Pancreas (tissue), 10 donors: ENCODE results near the gene WSCD2. TPM values are rescaled to one million over a fixed set of nuclear protein-coding genes. Genes with fewer than 3 reads are reported as not detected.

Experiments used
- ATAC-seq, 4 donors: fragments of 200-7000 bp; cut with Tn5 transposase; one replicate each; pipeline versions ENCODE4 v1.8.0 to v1.9.1; 2020; ENCODE audit warnings: mild to moderate bottlenecking in 4 of 4, moderate library complexity in 4 of 4
- DNase-seq, 6 donors: peaks; one replicate each; pipeline ENCODE4 v3.0.0-alpha.2; 2020
- FAIRE-seq: peaks from 2 replicates; lab custom pipeline; 2012; peaks lifted over from hg19 to GRCh38; lab: Jason Lieb, UNC
- H3K27ac ChIP-seq, 4 donors: fragments of 200-600 bp; sonication (generic); 1 replicate in 3 of 4; 2 replicates in 1 of 4; pipeline versions ENCODE4 v1.5.0 to v1.8.0; 2020
- H3K27me3 ChIP-seq, 4 donors: fragments of 200-600 bp; one replicate each; pipeline ENCODE4 v1.8.0; 2021
- H3K36me3 ChIP-seq, 3 donors: fragments of 200-600 bp; sonication (generic) in 1 of 3; one replicate each; pipeline versions ENCODE4 v1.5.0 to v1.8.0; 2020 to 2021
- H3K4me1 ChIP-seq, 3 donors: fragments of 200-600 bp; one replicate each; pipeline ENCODE4 v1.8.0; 2021
- H3K4me3 ChIP-seq, 4 donors: fragments of 200-600 bp; sonication (generic) in 2 of 4; one replicate each; pipeline versions ENCODE4 v1.5.0 to v1.8.0; 2020 to 2021
- H3K9me3 ChIP-seq, 4 donors: fragments of 200-600 bp; one replicate each; pipeline ENCODE4 v1.8.0; 2021
- whole genome bisulfite sequencing, 2 donors: extraction: QIAGEN DNeasy Blood & Tissue Kit; methylation state at CpG; one replicate each; pipeline ENCODE4 v1.1.7; 2013; 5-methylcytosine and 5-hydroxymethylcytosine counted together
- intact Hi-C, 3 donors: fragments of 100-400 bp; cut with DNase I; formaldehyde crosslinking; loops; one replicate each; pipeline versions ENCODE4 v1.11.1 to v1.14.2; 2022
- polyA plus RNA-seq, 2 donors: library from polyadenylated mRNA; stranded (reverse); fragments of 200-250 nt; gene quantifications; one replicate each; pipeline ENCODE4 v1.2.3, GENCODE V29; 2013
- total RNA-seq, 6 donors: library from RNA; stranded (reverse); fragmentation: NEBNext Ultra II Directional in 4 of 6; extraction: Animal tissue kit (Norgen Biotek cat#: 25700) in 4 of 6; gene quantifications; one replicate each; pipeline versions ENCODE4 v1.2.1 to v1.2.4, GENCODE V29; 2021 to 2023
- TF ChIP-seq, protein P1 (sequence below), 4 donors: fragments of 200-600 bp; sonication (generic) in 3 of 4; IDR thresholded peaks; one replicate each; pipeline versions ENCODE4 v1.5.0 to v1.8.0; 2021; ENCODE audit warnings: antibody characterized with exemption in 4 of 4
- donor health status: healthy with polysubstance abuse.
- donor health status: DM: no; HTN: no; CAD: no; lungs with moderate emphysema.
- donor health status: DM: no; HTN: no; CAD: no.
- donor health status: control.
- donor health status: control.
- donor health status: Bipolar disorder and iron deficiency.
- donor health status: DM: yes; HTN: yes; CAD: no.
- donor health status: DM: no; HTN: no; CAD: no.
- donor health status: DM: no; HTN: no; CAD: no.
- donor health status: DM: yes; HTN: yes; CAD: no.

WSCD2 gene
- total and polyA plus RNA-seq, 8 donors: 0.14 to 5.8 (median 1.1) TPM; not detected in 1

DNA sequence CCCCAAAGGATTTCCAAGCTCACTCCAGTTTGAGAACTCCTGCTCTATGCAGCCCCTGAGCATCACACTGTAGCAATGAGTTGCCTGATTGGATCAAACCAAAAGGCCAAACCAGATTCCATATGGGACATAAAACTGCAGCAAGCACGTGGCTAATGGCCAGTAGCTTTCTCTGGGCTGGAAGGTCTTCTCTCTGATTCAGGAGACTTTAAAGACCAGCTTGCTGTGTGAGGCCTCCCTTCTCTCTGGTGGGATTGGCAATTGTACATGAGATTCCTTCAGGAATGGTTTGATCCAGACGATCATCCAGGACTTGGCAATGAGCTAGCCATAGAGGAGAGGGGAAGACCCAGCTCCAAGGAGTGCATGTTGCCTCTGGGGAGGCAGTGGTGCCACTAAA lies 50.2 kb downstream of the WSCD2 start:
- DNase-seq: no peak
- H3K27ac ChIP-seq: no peak overlapping the region
- WGBS, 2 donors: 42 to 53% methylated on average over 2 of the region's 2 CpGs
- no peak for ATAC-seq
- TF ChIP-seq, protein P1, sequence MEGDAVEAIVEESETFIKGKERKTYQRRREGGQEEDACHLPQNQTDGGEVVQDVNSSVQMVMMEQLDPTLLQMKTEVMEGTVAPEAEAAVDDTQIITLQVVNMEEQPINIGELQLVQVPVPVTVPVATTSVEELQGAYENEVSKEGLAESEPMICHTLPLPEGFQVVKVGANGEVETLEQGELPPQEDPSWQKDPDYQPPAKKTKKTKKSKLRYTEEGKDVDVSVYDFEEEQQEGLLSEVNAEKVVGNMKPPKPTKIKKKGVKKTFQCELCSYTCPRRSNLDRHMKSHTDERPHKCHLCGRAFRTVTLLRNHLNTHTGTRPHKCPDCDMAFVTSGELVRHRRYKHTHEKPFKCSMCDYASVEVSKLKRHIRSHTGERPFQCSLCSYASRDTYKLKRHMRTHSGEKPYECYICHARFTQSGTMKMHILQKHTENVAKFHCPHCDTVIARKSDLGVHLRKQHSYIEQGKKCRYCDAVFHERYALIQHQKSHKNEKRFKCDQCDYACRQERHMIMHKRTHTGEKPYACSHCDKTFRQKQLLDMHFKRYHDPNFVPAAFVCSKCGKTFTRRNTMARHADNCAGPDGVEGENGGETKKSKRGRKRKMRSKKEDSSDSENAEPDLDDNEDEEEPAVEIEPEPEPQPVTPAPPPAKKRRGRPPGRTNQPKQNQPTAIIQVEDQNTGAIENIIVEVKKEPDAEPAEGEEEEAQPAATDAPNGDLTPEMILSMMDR (IDR thresholded peaks at IDR 0.05): no peak
- no peak overlapping the region for H3K4me3 ChIP-seq
- H3K27me3 ChIP-seq: peaks cover 0 to 3% (median 0%) of the 10 kb centered on the region in 4 donors
- intact Hi-C loops: no loop called here
- FAIRE-seq: no peak
- H3K4me1 ChIP-seq: no peaks in the 10 kb centered on the region
- no peaks in the 10 kb centered on the region for H3K9me3 ChIP-seq
- H3K36me3 ChIP-seq: no peaks in the 10 kb centered on the region

DNA sequence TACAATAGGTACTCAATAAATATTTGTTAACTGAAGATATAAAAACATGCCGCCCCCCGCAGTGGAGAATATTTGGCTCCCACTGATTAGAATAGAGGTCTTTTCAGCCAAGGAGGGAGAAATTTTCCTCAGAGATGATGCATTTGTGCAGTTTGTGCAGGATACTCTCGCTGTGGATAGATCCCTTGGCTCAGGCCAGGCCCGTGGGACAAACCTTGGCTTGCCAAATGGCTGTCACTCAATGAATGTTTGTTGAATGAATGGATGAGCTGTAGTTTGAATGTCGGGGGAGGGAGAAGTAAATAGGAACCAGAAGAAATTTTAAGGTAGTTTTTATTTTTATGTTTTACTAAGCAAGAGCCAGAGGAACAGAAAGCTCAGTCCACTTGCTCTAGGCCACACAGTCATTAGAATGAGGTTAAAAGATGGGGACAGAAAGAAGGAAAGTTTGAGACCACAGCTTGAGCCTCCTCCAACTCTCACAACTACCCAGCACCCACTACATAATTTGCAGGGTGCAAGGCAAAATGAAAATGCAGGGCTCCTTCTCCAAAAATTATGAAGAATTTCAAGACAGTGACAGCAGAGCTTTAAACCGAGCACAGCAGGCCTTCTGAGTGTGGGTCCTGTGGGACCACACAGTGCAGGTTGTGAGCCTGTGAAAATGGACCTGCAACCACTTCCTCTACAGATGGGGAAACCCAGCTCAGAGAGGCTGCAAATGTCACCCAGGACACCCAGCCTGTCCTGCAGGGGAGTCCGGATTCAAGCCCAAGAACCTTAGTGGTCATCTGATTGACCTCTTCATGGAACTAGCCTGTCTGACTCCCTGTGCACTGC lies 51.4 kb downstream of the WSCD2 start:
- TF ChIP-seq, protein P1 (IDR thresholded peaks at IDR 0.05): no peak
- intact Hi-C loops: no loop called here
- 63 to 71% methylated on average over 7 of the region's 7 CpGs for WGBS, 2 donors
- no peak for ATAC-seq
- Histone ChIP-seq H3K27ac (no peak overlapping the region), H3K4me3 (no peak overlapping the region), H3K9me3 (no peaks in the 10 kb centered on the region), H3K4me1 (no peaks in the 10 kb centered on the region), H3K27me3 (peaks cover 0 to 3% (median 0%) of the 10 kb centered on the region in 4 donors), H3K36me3 (no peaks in the 10 kb centered on the region)
- no peak for FAIRE-seq
- no peak for DNase-seq

DNA sequence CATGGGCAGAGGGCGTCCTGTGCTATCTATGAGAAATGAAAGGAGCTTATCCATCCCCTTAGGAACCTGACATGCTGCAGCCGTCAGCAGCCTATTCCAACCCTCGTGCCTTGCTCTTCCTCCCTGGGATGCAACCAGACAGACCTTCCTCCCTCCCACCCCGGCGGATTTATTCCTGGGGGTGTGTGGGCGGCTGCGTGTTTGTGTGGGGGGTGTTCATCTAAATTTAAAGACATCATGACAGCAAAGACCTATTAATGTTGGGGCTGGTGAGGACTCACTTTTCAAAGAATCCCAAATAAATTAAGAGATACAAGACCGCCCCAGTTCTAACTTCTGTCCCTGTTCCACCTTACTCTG lies 52.0 kb downstream of the WSCD2 start:
- intact Hi-C loops: no loop called here
- TF ChIP-seq, protein P1 (IDR thresholded peaks at IDR 0.05): no peak
- no peak for DNase-seq
- Histone ChIP-seq H3K4me1 (no peaks in the 10 kb centered on the region), H3K27me3 (peaks cover 0 to 3% (median 0%) of the 10 kb centered on the region in 4 donors), H3K4me3 (no peak overlapping the region), H3K27ac (no peak overlapping the region), H3K36me3 (no peaks in the 10 kb centered on the region), H3K9me3 (no peaks in the 10 kb centered on the region)
- no peak for FAIRE-seq
- 62 to 64% methylated on average over 8 of the region's 8 CpGs for WGBS, 2 donors
- ATAC-seq: no peak

DNA sequence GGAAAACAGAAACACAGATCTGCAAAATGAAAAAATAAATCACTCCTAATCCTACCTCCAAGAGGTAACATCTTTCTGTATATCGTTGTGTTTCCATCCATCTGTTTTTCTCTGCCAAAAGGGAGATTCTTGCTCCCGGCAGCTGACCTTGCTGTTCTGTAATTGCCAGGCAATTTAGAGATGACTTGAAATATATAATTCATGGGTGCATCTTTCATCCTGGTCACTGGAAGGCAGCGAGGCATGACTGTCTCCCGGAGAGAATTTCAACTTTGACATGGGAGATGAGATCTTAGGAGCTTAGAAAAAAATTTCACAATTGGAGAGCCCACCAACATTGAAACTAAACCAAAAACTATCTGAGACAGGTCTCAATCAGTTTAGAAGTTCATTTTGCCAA lies 53.0 kb downstream of the WSCD2 start:
- ATAC-seq (no peak), DNase-seq (no peak), FAIRE-seq (no peak)
- Histone ChIP-seq H3K36me3 (no peaks in the 10 kb centered on the region), H3K4me1 (no peaks in the 10 kb centered on the region), H3K9me3 (no peaks in the 10 kb centered on the region), H3K27me3 (no peaks in the 10 kb centered on the region), H3K4me3 (no peak overlapping the region), H3K27ac (no peak overlapping the region)
- 52 to 53% methylated on average over 4 of the region's 4 CpGs for WGBS, 2 donors
- intact Hi-C loops: no loop called here
- TF ChIP-seq, protein P1 (IDR thresholded peaks at IDR 0.05): no peak

DNA sequence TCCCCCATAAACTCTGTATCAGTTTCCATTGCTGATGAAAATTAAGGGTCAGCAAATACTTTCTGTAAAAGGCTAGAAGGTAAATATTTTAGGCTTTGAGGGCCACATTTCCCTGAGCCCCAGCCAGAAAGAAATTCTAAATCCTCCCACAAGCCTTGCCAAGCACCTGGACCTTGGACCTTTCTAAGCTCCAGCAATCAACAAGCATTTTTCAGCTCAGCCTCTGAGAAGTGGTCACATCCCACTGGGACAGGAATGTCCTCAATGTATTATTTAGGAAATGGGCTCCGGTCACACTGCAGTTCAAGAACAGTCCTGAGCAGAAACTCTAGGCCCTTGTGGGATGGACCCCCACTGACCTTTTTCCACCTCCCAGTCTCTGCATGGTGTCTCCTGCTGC lies 55.9 kb downstream of the WSCD2 start:
- intact Hi-C loops: no loop called here
- TF ChIP-seq, protein P1 (IDR thresholded peaks at IDR 0.05): no peak
- Histone ChIP-seq H3K4me1 (no peaks in the 10 kb centered on the region), H3K36me3 (no peaks in the 10 kb centered on the region), H3K4me3 (no peak overlapping the region), H3K9me3 (no peaks in the 10 kb centered on the region), H3K27me3 (no peaks in the 10 kb centered on the region), H3K27ac (no peak overlapping the region)
- ATAC-seq (no peak), FAIRE-seq (no peak), DNase-seq (no peak)
- 78 to 85% methylated on average over 1 of the region's 1 CpG for WGBS, 2 donors
